LoVo (cell line): ENCODE measurements around the gene LSP1.

Source experiments
- DNase-seq: peaks from one replicate; pipeline ENCODE4 v3.0.0-alpha.2; 2016; ENCODE audit warnings: low spot score

The LSP1 gene

DNA sequence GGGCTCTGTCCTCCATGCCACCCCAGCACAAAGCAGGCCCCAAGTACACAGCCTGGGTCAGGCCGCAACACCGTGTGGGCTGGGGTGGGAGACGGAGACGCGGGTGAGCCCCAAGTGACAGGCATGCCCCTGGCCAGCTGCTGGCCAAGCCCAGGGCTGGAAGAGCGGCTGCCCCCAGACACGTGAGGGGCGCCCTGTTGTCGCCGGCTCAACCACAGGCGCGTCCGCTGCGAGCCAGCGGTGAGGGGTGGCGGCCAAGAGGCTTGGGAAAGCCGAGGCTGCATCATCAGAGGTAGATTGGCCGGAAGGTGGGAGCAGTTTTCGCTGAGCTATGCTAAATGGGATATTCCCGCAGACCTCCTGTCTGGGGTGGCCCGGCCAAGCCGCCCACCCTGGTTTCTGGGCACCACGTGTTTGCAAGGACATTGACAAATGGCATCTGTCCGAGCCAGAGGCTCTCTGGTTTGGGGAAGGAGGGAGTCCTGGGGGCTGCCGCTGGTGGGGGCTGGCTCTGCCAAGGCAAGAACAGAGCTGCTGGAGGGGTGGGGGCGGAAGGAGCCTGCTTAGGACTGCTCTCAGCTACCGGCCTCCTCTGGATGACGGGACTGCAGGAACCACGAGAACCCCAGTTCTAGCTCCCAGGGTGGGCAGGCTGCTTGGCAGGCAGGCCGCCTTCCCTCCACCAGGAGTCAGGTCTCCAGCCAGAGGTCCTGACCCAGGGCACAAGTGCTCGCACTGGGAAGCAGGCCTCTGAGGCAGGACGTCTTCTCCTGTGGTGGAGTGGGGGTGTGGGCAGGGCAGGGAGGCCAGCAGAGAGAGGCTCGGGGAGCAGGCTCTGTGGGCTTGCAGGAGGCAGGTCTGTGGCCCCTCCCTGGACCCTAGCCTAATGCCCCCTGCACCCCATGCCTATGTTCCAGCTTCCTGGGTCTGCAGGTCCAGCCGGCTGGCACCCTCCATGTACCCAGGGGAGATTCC, 38.3 kb downstream of the LSP1 start:
- no peak for DNase-seq

DNA sequence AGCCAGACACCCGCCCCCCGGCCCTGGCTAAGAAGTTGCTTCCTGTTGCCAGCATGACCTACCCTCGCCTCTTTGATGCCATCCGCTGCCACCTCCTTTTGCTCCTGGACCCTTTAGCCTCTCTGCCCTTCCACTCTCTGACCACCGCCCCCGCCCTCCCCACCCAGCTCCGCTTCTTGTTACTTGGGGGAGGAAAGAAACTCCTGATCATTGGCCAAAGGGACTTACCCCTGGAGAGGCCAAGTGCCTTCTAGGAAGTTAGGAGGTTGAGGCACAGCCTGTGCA, 38.9 kb downstream of the LSP1 start, which contains the start of gene PRR33:
TSS of gene PRR33 (minus strand) at position 65 of the 285 bp plus-strand sequence. CDS start 1,311 bp downstream, outside the sequence.
- DNase-seq: no peak

DNA sequence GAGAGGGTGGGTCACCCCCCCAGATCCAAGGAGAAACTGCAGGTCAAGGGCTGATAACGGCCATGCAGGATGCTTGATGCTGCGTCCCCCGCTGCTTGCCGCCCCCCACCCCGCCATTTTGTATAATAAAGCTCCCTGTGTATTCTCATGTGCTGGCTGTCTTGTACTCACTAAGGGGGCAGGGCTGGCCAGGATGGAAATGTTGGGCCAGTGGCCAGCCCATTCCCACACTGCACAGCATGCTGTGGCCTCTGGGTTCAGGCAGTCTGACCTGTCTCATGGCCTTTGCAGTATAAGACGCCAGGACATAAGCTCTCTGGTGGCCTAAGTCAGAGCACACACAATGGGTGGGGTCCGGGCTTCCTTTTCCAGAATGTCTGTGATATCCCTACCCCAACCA, 39.2 kb downstream of the LSP1 start:
- DNase-seq: no peak

DNA sequence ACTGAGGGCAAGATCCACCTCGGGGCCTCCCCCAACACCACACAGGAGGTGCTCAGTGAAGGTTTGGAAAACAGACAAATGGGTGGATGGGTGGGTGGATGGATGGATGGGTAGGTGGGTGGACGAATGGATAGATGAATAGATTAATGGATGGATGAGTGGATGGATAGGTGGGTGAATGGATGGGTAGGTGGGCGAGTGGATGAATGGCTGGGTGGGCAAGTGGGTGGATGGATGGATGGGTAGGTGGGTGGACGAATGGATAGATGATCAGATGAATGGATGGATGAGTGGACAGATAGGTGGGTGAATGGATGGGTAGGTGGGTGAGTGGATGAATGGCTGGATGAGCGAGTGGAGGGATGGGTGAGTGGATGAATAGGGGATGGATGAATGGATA, 39.7 kb downstream of the LSP1 start:
- DNase-seq: no peak

DNA sequence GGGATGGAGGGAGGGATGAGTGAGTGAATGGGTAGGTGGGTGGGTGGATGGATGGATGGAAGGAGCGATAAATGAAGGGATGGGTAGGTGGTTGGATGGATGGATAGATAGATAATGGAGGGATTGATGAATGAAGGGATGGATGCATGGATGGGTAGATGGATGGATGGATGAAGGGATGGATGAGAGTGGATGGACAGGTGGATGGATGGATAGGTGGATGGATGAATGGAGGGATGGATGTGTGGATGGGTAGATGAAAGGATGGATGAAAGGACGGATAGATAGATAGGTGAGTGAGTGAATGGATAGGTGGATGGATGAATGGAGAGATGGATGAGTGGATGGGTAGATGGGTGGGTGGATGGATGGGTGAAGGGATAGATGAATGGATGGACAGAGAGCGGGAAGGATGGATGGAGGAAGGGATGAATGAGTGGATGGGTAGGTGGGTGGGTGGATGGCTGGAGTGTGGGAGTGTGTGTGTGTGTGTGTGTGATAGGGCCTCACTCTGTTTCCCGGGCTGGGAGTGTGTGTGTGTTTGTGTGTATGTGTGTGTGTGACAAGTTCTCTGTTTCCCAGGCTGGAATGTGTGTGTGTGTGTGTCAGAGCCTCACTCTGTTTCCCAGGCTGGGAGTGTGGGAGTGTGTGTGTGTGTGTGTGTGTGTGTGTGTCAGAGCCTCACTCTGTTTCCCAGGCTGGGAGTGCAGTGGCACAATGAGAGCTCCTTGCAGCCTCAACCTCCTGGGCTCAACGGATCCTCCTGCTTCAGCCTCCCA, 40.9 kb downstream of the LSP1 start:
- no peak for DNase-seq

DNA sequence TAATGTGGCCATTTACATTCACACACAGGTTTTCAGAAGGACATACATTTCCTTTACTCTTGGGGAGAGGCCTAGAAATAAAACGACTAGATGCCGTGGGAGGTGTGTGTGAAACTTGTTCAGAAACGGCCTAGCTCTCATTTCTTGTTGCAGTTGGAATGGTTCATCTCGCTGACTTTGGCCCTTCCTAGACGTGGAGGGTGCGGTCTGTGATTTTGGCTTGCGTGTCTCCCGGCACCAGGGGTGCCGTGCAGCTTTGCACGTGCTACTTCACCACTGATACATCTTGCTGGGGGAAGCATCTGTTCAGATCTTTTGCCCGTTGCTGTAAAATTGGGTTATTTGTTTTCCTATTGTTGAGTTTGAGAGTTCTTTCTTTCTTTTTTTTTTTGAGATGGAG, 41.9 kb downstream of the LSP1 start:
- no peak for DNase-seq

DNA sequence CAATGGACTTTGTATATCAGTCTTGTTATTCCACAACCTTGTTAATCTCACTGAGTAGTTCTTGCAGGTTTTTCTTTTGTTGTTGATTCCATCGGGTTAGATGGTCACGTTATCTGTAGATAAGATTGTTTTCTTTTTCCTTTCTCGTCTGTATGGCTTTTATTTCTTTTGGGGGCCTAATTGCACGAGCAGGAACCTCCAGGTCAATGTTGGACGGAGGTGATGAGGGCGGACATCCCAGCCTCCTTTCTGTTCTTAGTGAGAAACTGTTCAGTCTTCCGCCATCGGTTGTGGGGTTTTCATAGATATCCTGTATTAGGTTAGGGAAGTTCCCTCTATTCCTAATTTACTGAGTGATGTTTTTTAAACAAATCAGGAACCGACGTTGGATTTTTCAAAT, 43.6 kb downstream of the LSP1 start:
- no peak for DNase-seq

DNA sequence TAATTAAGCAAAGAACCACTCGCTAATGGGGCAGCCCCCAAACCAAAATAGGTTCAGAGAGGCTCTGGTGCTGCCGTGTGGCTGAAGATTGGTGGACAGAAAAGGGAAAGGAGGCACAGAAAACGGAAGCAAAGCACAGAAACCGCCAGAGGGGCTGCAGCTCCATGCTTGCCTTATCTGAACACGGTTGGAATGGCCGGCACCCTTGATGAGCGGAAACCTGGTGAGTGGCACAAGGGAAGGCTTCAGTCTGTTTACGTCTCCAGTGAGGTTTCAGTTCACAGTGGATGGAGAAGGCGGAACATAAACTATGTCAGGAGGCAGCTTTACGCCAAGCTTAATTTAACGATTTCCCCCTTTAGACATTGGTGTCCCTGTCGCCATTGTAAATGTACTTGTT, 44.0 kb downstream of the LSP1 start:
- no peak for DNase-seq

DNA sequence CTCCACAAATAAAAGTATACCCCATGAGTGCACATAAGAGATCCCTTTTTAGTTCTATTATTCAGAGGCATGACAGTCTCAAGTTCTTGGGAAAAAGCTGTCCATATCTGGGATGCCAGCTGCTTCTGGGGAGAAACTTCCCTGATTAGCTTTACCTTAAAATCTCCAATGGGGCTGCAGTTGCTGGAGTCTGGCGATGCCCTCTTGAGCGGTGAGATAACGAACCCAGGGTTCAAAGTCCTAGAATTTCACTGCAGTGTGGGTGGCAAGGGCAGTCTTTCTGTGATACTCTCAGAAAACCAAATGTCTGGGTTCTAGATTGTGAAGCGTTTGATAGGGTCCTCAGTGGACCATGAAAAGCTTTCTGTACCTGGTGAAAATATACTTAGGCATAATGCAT, 46.2 kb downstream of the LSP1 start:
- no peak for DNase-seq

DNA sequence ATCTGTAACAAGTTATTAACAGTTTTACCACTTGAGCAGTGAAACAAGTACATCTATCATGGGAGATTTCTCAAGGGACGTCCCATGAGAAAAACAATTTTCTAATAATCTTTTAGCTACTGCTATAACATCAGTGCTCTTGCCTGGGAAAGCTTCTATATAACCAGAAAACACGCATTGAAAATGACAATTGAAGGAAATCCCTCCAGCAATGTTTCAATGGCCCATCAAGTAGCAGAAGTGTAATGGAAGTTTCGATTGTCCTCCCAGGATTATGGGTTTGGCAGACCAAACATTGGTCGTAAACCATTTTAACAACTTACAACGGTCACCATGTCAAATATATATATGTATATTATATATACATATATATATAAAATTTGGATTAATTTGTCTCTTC, 46.8 kb downstream of the LSP1 start:
- DNase-seq: no peak

DNA sequence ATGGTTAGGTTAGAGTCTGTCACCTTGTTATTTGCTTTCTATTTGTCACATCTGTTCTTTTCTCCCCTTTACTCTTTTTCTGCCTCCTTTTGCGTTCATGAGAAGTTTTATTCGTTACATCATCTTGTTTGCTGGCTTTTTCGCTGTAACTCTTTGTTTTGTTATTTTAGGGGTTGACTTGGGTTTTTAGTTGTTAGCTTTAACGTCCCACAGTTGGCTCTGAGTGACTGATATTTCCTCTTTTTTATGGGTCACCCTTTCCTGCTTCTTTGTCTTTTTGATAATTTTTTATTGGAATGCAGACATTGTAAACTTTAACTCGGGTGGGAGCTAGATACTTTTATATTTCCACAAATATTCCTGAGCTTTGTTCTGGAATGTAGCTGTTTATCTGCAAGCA, 53.3 kb downstream of the LSP1 start:
- DNase-seq: no peak

DNA sequence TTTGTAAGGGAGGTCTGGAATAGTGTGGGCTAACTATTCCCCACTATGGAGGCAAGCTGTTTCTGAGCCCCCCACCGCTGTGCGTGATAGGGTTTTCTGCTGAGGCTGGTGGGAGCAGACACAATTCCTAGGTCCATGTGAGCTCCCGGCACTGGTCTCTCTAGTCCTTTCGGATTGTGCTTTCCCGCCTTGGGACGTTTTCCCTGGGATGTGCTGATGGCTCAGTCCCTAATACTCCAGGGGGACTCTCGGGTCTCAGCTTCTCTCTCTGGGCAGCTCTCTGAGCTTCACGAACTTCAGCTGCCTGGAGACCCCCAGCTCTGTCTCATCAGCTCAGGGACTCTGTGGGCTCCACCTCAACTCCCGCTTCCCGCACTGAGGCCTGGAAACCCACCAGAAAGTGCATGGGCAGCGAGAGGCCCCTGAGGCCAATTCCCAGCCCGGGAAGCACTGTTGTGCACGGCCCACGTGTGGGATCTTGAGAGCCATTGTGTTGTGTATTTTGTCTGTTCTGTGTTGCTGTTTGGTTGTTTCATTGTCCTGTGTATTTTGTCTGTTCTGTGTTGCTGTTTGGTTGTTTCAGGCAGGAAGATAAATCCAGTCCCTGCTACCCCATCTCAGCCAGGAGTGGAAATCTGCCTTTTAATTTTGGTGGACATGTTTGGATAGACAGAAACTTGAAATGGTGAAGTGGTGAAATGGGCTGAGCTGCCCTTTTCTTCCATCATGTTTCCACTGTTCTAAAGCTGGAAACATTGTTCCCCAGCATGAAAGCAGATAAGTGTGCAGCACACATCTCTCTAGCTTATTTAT, 53.9 kb downstream of the LSP1 start:
- DNase-seq: no peak

DNA sequence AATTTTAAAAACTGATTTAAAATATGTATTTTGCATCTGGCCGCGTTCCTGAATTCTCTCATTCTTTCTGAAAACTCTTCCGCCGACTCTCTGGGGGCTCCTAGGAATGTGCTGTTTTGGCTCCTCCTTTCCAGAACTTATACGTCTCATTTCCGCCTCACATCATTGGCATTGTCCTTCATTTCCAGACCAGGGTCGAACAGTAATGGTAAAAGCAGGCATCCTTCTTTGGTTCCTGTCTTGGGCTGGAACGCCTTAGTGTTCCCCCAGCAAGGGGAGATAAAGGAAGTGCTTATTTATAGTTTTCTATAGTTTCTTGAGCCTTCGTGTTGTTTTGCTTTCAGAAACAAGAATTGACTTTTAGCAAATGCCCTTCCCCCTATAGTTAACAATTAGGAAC, 55.7 kb downstream of the LSP1 start:
- no peak for DNase-seq

DNA sequence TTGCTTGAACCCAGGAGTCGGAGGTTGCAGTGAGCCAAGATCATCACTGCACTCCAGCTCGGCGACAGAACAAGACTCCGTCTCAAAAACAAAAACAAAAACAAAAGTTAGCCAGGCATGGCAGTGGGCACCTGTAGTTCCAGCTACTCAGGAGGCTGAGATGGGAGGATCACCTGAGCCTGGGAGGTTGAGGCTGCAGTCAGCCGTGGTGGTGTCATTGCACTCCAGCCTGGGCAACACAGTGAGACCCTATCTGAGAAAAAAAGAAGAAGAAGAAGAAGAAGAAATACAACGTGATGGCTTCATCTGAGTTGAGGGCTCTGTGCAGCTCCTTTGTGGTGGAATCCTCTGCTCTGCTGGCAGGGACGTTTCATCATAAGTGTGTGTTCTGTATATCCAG, 56.6 kb downstream of the LSP1 start:
- DNase-seq: no peak

DNA sequence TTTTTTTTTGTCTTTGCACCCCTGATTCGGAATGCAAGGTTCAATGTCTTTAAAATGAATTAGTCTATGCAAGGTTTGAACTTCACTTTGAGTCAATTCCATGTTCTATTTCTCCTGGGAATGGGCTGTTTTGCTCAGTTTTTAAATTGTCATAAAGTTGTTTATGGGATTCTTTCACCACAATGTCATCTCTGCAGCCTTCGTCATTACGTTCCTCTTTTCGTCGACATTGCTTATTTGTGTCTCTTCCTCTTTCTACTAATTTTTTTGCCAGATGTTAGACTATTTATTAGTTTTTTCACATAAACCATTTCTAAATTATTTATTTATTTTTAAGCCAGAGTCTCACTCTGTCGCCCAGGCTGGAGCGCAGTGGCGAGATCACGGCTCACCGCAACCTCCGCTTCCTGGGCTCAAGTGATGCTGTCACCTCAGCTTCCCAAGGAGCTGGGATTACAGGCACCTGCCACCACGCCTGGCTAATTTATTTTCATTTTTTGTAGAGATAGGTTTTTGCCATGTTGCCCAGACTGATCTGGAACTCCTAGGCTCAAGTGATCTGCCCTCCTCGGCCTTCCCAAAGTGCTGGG, 59.5 kb downstream of the LSP1 start:
- no peak for DNase-seq

DNA sequence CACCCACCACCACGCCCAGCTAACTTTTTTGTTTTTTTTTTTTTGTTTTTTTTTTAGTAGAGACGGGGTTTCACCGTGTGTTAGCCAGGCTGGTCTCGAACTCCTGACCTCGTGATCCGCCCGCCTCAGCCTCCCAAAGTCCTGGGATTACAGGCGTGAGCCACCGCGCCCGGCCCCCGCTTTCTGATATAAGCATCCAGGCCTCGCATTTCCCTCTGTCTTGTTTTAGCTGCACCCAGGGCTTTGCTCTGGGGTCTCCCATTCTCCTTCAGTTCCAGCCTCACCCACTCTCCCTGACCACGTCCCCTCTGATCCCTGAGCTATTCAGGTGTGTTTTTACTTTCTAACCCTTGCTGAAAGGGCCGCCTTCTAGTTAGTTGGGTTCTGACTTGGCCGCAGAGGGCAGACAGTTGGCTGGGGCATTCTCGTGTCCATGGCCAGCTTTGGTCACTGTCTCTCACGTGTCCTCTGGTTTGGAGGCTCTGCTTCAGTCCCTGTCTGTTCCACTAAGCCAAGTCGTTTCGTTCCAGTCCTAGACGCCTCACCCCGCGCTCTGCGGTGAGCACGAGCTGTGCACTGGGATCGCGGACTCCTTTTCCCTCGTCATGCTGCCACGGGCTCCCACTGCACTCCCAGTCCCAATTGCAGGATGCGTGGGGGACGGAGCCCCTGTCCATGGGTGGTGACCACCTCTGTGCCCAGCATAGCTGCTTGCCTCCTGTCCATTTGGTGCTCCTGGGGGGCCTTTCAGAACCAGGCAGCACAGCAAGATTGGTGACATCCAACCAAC, 60.6 kb downstream of the LSP1 start:
- no peak for DNase-seq

DNA sequence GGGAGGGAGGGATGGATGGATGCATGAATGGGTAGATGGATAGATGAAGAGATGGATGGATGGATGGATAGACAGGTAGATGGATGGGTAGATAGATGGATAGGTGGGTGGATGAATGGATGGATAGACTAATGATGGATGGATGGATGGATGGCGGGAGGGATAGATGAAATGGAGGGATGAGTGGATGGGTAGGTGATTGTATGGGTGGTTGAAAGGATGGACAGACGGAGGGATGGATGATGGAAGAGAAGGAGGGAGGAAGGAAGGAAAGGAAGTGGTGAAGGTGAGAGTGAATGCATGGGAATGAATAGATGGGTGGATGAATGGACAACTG, 62.9 kb downstream of the LSP1 start:
- DNase-seq: no peak

DNA sequence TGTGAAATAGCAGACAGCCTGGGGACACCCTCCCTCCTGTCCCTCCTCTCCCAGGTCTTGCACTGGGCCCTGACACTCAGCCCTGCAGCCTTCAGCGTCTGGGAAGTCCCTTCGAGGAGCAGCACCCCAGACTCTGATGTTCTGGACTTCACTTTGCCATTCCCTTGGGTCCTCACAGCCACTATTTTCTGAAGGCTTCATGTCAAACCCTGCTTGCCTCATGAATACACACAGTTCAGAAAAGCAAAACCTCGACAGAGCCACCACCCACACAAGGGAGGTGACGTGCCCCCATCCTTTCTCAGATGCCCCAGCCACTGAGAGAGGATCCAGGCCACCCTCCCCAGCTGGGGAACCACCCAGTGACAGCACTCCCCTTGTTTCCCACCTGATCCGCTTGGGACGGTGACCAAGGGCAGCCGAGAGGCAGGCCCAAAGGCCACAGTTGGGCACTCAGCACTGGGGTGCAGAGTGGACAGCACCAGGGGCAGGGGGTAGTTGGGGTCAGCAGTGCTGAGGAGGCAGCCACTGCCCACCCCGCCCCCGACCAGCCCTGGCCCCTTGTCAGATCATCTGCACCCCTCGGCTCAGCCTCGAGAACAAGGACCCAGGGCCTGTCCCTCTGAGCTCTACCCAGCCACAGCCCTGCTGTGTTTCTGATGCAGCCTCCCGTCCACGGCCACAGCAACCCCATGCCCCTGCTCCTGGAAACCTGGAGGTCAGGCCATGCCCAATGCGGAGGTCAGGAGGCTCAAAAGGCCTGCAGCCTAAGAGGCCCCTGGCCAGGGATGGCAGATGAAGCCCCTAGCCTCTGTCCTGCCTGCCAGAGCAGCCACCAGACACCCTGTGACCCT, 63.5 kb downstream of the LSP1 start:
- no peak for DNase-seq

DNA sequence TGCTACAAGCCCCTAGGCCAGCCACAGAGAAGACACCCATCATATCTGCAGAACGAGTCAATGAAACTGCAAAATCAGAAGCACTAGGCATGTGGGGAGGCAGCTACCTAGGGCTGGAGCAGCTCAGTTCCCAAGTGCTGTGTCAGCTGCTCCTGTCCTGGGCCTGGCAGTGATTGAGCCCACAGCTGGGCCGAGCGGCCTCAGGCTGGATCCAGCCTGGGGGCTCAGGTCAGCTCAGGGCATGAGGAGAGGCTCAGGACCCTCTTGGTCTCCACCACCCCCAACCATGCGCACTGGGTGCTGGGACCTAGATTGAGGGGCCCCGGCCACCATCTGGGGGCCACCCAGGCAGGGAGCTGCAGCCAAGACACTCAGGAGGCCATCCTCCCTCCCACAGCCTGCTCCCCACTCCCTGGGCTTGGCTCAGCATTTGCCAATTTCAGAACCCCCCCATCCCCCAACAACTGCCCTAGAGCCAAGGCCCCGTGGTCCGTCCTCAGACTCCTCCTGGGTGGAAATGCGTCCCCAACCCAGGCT, 64.2 kb downstream of the LSP1 start:
- DNase-seq: no peak
